A549 (cell line): Measurements from ENCODE around the gene HS3ST4.

Experiments used
- CBX2 ChIP-seq: fragments of 200-600 bp; sonication (generic); IDR thresholded peaks from 2 replicates; pipeline ENCODE4 v1.6.1; 2016; ENCODE audit warnings: low read depth, mild to moderate bottlenecking, borderline replicate concordance
- ESRRA ChIP-seq: fragments of 150-350 bp; IDR thresholded peaks from 2 replicates; pipeline ENCODE4 v1.6.1; 2014; ENCODE audit warnings: mild to moderate bottlenecking, low read length, borderline replicate concordance
- HEYL ChIP-seq: fragments of 250-450 bp; sonication (Bioruptor Pico); IDR thresholded peaks from 2 replicates; pipeline ENCODE4 v1.8.0; 2021; ENCODE audit warnings: mild to moderate bottlenecking, moderate library complexity
- JUN ChIP-seq, 2 experiments: fragments of >200 bp; sonication (Bioruptor Twin); formaldehyde crosslinking; IDR thresholded peaks; 2 replicates in 1 of 2; 3 replicates in 1 of 2; pipeline ENCODE4 v1.6.1; 2016 to 2017
- RNF2 ChIP-seq: fragments of 200-600 bp; sonication (generic); IDR thresholded peaks from 2 replicates; pipeline ENCODE4 v1.6.1; 2016; ENCODE audit warnings: low read depth, mild to moderate bottlenecking, antibody characterized with exemption, moderate library complexity, borderline replicate concordance
- TF ChIP-seq, protein P1 (sequence below): IDR thresholded peaks from 2 replicates; pipeline ENCODE4 v1.6.1; 2012; ENCODE audit warnings: low read depth, borderline replicate concordance
- TF ChIP-seq, protein P2 (sequence below): IDR thresholded peaks from 2 replicates; pipeline ENCODE4 v1.6.1; 2012
- TF ChIP-seq, protein P3 (sequence below): fragments of >200 bp; sonication (Bioruptor Twin); formaldehyde crosslinking; IDR thresholded peaks from 3 replicates; pipeline ENCODE4 v1.5.1; 2016

DNA sequence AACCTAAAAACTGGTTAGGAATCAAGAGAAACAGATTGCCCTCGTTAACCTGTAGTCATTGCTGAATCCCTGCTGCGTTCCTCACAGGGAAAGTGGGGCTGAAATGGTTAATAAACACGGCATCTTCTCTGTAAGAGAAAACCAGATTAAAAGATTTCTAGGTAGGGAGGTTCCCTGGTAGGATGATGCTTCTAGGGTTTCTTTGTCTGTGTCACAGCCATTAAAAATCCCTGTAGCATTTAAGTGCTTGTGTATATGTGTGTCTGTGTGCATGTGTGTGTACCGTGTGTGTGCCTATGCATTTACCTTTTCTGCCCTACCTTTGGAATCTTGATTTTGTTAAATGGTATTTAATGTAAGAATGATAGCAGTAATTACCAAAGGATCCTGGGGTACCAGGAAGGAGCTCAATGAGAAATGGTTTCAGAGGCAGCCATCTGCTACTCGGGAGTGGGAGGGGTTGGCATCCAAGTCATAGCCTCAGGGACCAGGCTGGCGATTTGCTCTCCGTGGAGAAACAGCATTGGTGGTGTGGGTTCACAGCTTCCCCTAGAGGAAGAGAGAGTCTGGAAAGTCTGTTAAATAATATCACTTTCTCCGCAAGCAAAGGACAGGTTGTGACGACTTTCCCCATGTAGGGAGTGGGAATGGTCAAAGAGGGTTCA is 177.1 kb downstream of the HS3ST4 start:
- TF ChIP-seq RNF2: no peak
- TF ChIP-seq, protein P1, sequence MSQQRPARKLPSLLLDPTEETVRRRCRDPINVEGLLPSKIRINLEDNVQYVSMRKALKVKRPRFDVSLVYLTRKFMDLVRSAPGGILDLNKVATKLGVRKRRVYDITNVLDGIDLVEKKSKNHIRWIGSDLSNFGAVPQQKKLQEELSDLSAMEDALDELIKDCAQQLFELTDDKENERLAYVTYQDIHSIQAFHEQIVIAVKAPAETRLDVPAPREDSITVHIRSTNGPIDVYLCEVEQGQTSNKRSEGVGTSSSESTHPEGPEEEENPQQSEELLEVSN: no peak
- no peak for TF ChIP-seq JUN (IDR thresholded peaks at IDR 0.05)
- TF ChIP-seq, protein P2, sequence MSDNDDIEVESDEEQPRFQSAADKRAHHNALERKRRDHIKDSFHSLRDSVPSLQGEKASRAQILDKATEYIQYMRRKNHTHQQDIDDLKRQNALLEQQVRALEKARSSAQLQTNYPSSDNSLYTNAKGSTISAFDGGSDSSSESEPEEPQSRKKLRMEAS: no peak
- TF ChIP-seq, protein P3, sequence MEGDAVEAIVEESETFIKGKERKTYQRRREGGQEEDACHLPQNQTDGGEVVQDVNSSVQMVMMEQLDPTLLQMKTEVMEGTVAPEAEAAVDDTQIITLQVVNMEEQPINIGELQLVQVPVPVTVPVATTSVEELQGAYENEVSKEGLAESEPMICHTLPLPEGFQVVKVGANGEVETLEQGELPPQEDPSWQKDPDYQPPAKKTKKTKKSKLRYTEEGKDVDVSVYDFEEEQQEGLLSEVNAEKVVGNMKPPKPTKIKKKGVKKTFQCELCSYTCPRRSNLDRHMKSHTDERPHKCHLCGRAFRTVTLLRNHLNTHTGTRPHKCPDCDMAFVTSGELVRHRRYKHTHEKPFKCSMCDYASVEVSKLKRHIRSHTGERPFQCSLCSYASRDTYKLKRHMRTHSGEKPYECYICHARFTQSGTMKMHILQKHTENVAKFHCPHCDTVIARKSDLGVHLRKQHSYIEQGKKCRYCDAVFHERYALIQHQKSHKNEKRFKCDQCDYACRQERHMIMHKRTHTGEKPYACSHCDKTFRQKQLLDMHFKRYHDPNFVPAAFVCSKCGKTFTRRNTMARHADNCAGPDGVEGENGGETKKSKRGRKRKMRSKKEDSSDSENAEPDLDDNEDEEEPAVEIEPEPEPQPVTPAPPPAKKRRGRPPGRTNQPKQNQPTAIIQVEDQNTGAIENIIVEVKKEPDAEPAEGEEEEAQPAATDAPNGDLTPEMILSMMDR: no peak
- no peak for TF ChIP-seq CBX2
- TF ChIP-seq ESRRA: no peak
- no peak for TF ChIP-seq HEYL (CRISPR knock-in tag)
